ENCODE measurements around the gene FAAH. TPM values are rescaled to one million over a fixed set of nuclear protein-coding genes. Genes with fewer than 3 reads are reported as not detected.

Gene FAAH
- total RNA-seq, 1 donor from 2014 or later, result 1.6 TPM

GRCh38 chr1:46401154-46401913 lies 7.2 kb downstream of the FAAH start:
- DNase-seq (ENCODE audit: low read depth in 2 of 2), result no peak

- peak; percentile 42 to 67 for DNase-seq (ENCODE audit: low read depth in 2 of 2)
These were observed 8.0 kb downstream of the FAAH start for GRCh38 chr1:46401964-46402626.

GRCh38 chr1:46403916-46404315 lies 9.8 kb downstream of the FAAH start:
- no peak for DNase-seq (ENCODE audit: low read depth in 2 of 2)

GRCh38 chr1:46404482-46405196 lies 10.5 kb downstream of the FAAH start:
- DNase-seq (ENCODE audit: low read depth in 2 of 2), result no peak

GRCh38 chr1:46405197-46405555 lies 11.1 kb downstream of the FAAH start:
- no peak for DNase-seq (ENCODE audit: low read depth in 2 of 2)

- no peak for DNase-seq (ENCODE audit: low read depth in 2 of 2)
These were observed 11.6 kb downstream of the FAAH start for GRCh38 chr1:46405724-46406123.

DNA sequence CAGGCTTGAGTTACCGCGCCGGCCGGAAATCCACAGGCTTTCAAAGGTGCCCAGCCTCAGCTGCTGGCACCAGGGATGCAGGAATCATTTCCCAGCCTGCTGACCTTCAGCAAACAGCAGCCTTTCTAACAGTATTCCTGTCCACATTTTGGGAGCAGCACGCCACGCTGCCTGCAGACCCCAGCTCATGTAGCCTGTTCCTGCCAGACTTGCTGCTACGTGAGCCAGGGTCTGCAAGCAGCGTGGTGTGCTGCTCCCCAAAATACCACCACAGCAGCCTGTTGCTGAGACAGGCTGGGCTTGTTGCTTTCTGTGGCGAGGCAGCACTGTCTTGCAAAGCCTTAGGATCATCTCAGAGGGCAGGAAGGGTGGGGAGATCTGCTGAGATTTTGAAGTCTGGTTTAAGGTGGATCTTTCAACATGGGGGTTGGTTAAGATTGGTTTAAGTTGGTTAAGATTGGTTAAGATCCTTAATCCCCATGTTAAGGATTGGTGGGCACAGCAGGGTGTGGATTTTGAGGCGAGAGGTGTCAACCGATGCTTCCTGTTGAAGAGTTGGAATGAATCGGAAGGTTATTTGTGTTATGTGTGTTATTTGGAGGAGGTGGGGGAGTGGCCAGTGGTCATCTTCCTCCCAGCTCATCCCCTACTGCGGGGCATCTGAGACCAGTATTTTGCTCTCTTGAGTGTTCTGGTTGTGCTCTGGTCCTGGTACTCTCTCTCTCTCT lies 12.9 kb downstream of the FAAH start:
- DNase-seq (ENCODE audit: low read depth in 2 of 2), result peak in 1 of 2 donors; percentile 52

DNA sequence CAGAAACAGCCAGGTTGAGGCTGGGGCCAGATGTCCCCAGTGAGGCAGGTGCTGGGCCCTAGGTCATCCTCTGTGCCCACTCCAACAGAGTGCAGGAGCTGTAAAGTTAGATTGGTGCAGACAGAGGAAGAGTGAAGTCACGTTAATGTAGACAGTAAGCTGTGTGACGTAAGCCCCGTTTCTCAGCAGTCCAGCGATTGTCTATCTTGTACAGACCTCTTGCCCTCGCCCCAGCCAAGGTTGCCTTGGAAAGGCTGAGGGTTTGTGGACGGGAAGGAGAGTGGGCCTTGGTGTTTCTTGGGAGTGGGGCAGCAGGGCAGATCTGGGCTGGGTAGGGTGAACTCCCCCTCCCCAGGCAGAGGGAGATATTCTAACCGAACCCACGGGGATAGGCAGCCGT lies 13.5 kb downstream of the FAAH start:
- no peak for DNase-seq (ENCODE audit: low read depth in 2 of 2)

- DNase-seq (ENCODE audit: low read depth in 2 of 2), result no peak
These were observed 14.4 kb downstream of the FAAH start for GRCh38 chr1:46408356-46409062.

DNA sequence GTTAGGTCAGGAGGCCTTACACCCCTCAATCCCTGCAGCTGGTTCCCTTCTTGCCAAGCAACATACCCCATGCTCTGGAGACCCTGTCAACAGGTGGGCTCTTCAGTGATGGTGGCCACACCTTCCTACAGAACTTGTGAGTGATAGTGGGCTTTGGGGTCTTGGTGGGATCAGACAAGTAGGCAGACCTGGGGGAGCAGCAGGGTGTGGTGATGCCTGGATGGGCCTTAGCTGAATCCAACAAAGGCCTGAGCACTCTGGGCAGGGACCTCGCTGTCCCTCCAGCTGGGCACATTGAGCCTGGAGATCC lies 14.9 kb downstream of the FAAH start:
- no peak for DNase-seq (ENCODE audit: low read depth in 2 of 2)

- peak in 1 of 2 donors; percentile 45 for DNase-seq (ENCODE audit: low read depth in 2 of 2)
These were observed 16.3 kb downstream of the FAAH start for GRCh38 chr1:46410156-46411009.

DNA sequence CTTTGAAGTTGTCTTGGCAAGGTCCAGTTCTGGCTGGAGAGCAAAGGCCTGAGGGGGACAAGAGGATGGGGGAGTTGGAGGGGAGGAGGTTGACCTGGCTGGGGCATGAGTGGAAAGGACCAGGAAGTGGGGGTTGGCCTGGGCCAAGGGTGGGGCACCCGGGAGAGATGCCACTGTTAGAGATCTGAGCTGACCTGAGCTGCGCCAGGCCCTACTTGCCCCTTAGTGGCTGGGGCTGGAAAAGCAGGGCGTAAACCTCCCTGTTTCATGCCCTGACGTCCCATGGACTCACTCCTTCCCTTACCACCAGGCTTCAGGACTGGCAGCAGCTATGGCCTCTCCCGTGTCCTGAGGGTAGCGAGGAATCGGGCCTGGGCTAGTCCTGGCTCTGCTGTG lies 16.9 kb downstream of the FAAH start:
- DNase-seq (ENCODE audit: low read depth in 2 of 2), result no peak

DNA sequence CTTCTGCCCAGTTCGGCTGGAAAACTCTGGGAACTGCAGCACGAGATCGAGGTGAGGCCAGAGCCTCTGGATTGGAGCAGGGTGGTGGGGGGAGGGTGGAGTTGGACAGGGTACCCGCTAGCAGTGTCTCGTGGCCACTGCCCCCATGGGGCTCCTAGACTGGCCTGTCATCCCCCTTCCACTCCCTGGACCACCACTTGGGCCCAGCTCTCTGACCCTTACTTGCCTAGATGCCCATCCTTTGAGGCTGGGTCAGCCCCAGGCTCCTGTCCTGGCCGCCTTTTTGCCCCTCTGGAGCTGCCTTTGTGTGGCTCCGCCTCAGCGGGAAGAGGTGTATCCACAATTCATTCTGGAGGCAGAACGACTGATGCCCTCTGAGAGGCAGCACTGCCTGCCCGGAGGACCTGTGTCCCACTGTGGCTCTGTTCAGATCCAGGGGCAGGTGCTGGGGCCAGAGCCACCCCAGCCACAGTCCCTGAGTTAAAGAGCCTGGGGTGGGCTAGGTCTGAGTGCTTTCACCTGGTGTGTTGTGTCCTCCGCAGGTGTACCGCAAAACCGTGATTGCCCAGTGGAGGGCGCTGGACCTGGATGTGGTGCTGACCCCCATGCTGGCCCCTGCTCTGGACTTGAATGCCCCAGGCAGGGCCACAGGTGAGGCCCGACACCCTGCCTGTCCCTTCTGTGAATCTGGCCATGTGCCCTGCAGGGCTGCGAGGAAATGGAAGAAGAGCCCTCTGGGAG lies 17.7 kb downstream of the FAAH start:
- DNase-seq (ENCODE audit: low read depth in 2 of 2), result no peak

DNA sequence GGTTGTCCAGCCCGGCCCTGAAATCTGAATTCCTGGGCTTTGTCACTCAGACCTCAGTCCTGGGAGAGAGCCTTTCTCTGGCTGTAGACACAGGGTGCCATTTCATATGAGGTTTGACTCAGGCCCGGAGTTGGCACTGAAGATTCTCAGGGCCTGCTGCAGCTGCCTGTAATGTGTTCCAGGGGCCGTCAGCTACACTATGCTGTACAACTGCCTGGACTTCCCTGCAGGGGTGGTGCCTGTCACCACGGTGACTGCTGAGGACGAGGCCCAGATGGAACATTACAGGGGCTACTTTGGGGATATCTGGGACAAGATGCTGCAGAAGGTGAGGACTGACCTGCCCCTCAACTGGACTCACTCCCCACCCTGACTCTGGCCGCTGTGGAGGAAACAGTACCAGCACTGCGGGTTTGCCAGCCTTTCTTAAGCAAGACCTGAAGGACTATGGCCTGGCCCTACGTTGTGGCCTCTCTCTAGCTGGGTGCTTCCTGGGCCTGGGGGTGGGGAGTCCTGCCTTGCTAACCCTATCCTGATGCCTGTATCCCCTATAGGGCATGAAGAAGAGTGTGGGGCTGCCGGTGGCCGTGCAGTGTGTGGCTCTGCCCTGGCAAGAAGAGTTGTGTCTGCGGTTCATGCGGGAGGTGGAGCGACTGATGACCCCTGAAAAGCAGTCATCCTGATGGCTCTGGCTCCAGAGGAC lies 18.9 kb downstream of the FAAH start:
- no peak for DNase-seq (ENCODE audit: low read depth in 2 of 2)

DNA sequence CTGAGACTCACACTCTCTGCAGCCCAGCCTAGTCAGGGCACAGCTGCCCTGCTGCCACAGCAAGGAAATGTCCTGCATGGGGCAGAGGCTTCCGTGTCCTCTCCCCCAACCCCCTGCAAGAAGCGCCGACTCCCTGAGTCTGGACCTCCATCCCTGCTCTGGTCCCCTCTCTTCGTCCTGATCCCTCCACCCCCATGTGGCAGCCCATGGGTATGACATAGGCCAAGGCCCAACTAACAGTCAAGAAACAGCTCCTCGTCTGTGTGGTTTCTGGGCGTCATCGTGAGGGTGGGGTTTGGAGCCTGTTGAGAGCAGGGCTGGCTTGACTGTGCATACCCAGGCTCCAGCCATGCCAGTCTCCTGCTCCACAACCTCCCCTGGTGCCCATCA lies 19.5 kb downstream of the FAAH start:
- peak; percentile 20 for DNase-seq (ENCODE audit: low read depth in 2 of 2)

DNA sequence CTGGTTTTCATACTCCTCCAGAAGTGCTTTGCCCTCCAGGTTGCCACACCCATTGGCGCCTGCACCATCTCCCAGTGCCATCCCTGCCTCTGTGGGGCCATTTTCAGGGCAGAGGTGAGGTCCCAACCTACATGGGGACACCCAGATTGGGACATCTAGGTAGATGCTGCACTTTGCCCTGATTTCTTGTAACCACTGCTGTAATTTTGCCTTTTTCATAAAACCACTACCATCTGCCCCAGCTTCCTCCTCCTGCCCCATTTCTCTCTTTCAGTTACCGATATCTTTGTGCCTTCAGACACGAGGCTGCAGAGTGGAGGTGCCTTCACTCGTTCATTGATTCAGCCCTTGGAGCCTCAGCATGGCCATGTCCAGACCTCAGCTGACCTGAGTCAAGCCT lies 21.4 kb downstream of the FAAH start:
- DNase-seq (ENCODE audit: low read depth in 2 of 2), result no peak

DNA sequence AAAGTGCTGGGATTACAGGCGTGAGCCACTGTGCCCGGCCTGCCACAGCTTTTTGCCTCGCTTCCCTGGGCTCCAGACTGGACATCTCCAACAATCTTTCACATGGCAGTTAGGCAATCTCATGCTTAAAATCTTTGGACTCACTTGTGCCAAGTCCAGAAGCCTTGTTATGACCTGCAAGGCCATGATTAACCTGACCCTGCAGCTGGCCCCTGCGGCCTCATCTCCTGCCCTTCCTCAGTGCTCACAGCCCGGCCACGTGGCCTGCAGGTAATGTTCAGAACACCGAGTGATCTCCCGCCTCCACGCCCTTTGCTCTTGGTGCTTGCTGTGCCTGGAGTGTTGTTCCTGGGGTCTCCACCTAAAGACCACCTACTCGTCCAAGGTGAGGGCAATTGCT lies 24.9 kb downstream of the FAAH start:
- DNase-seq (ENCODE audit: low read depth in 2 of 2), result no peak

- DNase-seq (ENCODE audit: low read depth in 2 of 2), result no peak
These were observed 26.4 kb downstream of the FAAH start for GRCh38 chr1:46420533-46420915.

GRCh38 chr1:46421739-46422138 lies 27.6 kb downstream of the FAAH start:
- no peak for DNase-seq (ENCODE audit: low read depth in 2 of 2)
